DND-41 (cell line): ENCODE data around the gene DGKI.

Experiments used
- EZH2 ChIP-seq: IDR thresholded peaks from 3 replicates; pipeline ENCODE4 v1.6.1; 2012; ENCODE audit warnings: borderline replicate concordance, low read depth, mild to moderate bottlenecking, moderate library complexity, low read length, inconsistent platforms; ENCODE audit not compliant: severe bottlenecking
- TF ChIP-seq, protein P1 (sequence below): IDR thresholded peaks from 2 replicates; pipeline ENCODE4 v1.5.1; 2012; ENCODE audit warnings: borderline replicate concordance, low read length, moderate library complexity, mild to moderate bottlenecking; ENCODE audit not compliant: poor library complexity, severe bottlenecking; ENCODE audit errors: extremely low read depth

DNA sequence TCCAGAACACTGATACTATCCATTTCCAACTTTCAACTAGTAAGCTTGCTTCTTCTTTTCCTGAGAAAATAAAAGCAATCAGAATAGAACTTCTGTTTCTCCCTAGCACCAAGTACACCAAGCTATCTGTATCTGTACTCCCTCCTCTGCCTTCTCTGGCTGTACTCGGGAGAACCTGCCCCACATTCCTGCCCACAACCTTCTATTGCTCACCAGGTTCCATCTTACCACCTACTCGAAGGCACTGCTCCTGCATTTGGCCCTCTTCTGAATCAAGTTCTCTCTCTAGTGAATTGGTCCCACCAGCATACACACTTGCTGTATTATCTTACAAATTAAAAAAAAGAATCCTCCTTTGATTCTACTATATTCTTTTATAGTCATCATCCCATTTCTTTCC is 333.7 kb downstream of the DGKI start:
- TF ChIP-seq, protein P1, sequence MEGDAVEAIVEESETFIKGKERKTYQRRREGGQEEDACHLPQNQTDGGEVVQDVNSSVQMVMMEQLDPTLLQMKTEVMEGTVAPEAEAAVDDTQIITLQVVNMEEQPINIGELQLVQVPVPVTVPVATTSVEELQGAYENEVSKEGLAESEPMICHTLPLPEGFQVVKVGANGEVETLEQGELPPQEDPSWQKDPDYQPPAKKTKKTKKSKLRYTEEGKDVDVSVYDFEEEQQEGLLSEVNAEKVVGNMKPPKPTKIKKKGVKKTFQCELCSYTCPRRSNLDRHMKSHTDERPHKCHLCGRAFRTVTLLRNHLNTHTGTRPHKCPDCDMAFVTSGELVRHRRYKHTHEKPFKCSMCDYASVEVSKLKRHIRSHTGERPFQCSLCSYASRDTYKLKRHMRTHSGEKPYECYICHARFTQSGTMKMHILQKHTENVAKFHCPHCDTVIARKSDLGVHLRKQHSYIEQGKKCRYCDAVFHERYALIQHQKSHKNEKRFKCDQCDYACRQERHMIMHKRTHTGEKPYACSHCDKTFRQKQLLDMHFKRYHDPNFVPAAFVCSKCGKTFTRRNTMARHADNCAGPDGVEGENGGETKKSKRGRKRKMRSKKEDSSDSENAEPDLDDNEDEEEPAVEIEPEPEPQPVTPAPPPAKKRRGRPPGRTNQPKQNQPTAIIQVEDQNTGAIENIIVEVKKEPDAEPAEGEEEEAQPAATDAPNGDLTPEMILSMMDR = no peak
- TF ChIP-seq EZH2 = no peak
